Measurements from ENCODE around the gene KIF26B. TPM values are rescaled to one million over a fixed set of nuclear protein-coding genes. Genes with fewer than 3 reads are reported as not detected.

The KIF26B gene
- total RNA-seq, 1 donor from 2014 or later = 0.13 TPM

DNA sequence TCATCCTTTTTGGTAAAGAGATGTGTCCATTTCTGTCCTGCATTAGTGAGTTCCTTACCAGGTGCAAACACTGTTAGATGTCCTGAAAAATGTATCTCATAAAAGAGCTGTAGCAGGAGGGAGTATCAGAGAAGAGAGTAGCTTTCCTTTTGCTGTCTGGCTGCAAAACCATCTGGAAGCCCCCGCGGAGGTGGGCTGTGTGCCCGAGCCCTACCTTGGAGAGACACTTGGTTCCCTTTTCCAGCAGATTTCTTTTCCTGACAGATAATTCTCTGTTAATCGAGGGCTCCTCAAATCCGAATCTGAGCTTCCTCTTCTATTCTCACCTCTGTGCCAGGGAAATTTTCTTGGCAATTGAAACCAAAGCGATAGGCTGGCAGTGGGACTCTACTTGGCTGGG is 53.0 kb downstream of the KIF26B start:
- H3K27ac Mint-ChIP-seq = no peak overlapping the region
- no peak for DNase-seq (ENCODE audit: low spot score)
- intact Hi-C loops (cut with micrococcal nuclease) = no loop called here
- no peaks in the 10 kb centered on the region for H3K27me3 Mint-ChIP-seq (ENCODE audit: insufficient read depth)
- H3K4me3 Mint-ChIP-seq = no peak overlapping the region
- no peaks in the 10 kb centered on the region for H3K36me3 Mint-ChIP-seq (ENCODE audit: low read depth)
- no peaks in the 10 kb centered on the region for H3K4me1 Mint-ChIP-seq (ENCODE audit: low read depth)
- peaks cover 16% of the 10 kb centered on the region for H3K9me3 Mint-ChIP-seq

- Mint-ChIP-seq H3K36me3 (ENCODE audit: low read depth) (no peaks in the 10 kb centered on the region), H3K4me1 (ENCODE audit: low read depth) (no peaks in the 10 kb centered on the region), H3K4me3 (no peak overlapping the region), H3K9me3 (peaks cover 16% of the 10 kb centered on the region), H3K27ac (no peak overlapping the region), H3K27me3 (ENCODE audit: insufficient read depth) (no peaks in the 10 kb centered on the region)
- no peak for DNase-seq (ENCODE audit: low spot score)
- intact Hi-C loops (cut with micrococcal nuclease) = no loop called here
Observed at GRCh38 chr1:245209658-245210435, 55.1 kb downstream of the KIF26B start.

GRCh38 chr1:245211035-245211749 is 56.4 kb downstream of the KIF26B start:
- no peak for DNase-seq (ENCODE audit: low spot score)
- intact Hi-C loops (cut with micrococcal nuclease) = no loop called here
- Mint-ChIP-seq H3K27me3 (ENCODE audit: insufficient read depth) (no peaks in the 10 kb centered on the region), H3K4me1 (ENCODE audit: low read depth) (no peaks in the 10 kb centered on the region), H3K9me3 (peaks cover 15% of the 10 kb centered on the region), H3K36me3 (ENCODE audit: low read depth) (no peaks in the 10 kb centered on the region), H3K4me3 (no peak overlapping the region), H3K27ac (no peak overlapping the region)

DNA sequence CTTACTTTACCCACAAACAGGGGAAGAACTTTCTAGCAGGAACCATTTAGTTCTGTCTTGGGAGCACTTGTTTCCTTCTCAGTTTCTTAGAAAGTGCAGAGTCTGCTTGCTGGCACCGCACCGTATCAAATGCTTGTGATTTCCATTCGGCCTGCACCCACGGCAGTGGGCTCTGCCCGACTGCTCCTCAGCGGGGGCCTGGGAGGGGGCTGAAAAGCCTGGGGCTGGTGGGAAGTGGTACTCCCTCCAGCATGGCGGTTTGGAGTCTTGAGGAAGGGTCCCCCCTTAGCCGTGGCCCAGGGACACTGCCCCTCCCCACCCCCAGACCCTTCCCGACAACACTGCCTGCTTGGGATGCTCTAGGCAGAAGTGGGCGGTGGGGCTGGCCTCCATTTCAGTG is 57.0 kb downstream of the KIF26B start:
- Mint-ChIP-seq H3K4me3 (no peak overlapping the region), H3K27me3 (ENCODE audit: insufficient read depth) (no peaks in the 10 kb centered on the region), H3K9me3 (peaks cover 10% of the 10 kb centered on the region), H3K36me3 (ENCODE audit: low read depth) (no peaks in the 10 kb centered on the region), H3K27ac (no peak overlapping the region), H3K4me1 (ENCODE audit: low read depth) (no peaks in the 10 kb centered on the region)
- DNase-seq (ENCODE audit: low spot score) = no peak
- intact Hi-C loops (cut with micrococcal nuclease) = no loop called here

- Mint-ChIP-seq H3K27ac (no peak overlapping the region), H3K27me3 (ENCODE audit: insufficient read depth) (no peaks in the 10 kb centered on the region), H3K4me3 (no peak overlapping the region), H3K4me1 (ENCODE audit: low read depth) (no peaks in the 10 kb centered on the region), H3K9me3 (peaks cover 5% of the 10 kb centered on the region), H3K36me3 (ENCODE audit: low read depth) (no peaks in the 10 kb centered on the region)
- intact Hi-C loops (cut with micrococcal nuclease) = no loop called here
- no peak for DNase-seq (ENCODE audit: low spot score)
Observed at GRCh38 chr1:245212221-245212710, 57.5 kb downstream of the KIF26B start.

GRCh38 chr1:245213066-245213831 is 58.5 kb downstream of the KIF26B start:
- H3K36me3 Mint-ChIP-seq (ENCODE audit: low read depth) = no peaks in the 10 kb centered on the region
- no peak for DNase-seq (ENCODE audit: low spot score)
- no peaks in the 10 kb centered on the region for H3K27me3 Mint-ChIP-seq (ENCODE audit: insufficient read depth)
- no peak overlapping the region for H3K4me3 Mint-ChIP-seq
- H3K4me1 Mint-ChIP-seq (ENCODE audit: low read depth) = no peaks in the 10 kb centered on the region
- intact Hi-C loops (cut with micrococcal nuclease) = no loop called here
- peaks cover 4% of the 10 kb centered on the region for H3K9me3 Mint-ChIP-seq
- H3K27ac Mint-ChIP-seq = no peak overlapping the region

DNA sequence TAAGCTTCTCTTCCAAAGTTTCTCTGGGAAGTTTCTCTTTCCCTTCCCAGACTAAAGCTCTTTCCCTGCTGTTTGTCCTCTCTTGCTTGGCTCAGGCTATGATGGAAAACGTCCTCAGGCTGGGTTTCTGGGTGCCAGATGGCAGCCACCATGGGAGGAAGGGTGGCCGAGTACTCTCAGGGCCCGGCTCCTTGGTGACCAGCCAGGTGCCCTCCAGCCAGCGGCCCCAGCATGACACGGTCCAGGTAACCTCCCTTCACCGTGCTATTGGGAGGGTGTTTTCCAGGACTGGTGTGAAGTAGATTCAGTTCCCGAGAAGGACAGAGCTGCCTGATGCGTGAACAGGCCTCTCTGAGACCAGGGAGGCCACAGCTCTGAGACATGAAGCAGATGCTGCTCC is 60.3 kb downstream of the KIF26B start:
- no peak for DNase-seq (ENCODE audit: low spot score)
- Mint-ChIP-seq H3K9me3 (no peaks in the 10 kb centered on the region), H3K4me1 (ENCODE audit: low read depth) (no peaks in the 10 kb centered on the region), H3K36me3 (ENCODE audit: low read depth) (no peaks in the 10 kb centered on the region), H3K4me3 (no peak overlapping the region), H3K27ac (no peak overlapping the region), H3K27me3 (ENCODE audit: insufficient read depth) (no peaks in the 10 kb centered on the region)
- intact Hi-C loops (cut with micrococcal nuclease) = no loop called here

DNA sequence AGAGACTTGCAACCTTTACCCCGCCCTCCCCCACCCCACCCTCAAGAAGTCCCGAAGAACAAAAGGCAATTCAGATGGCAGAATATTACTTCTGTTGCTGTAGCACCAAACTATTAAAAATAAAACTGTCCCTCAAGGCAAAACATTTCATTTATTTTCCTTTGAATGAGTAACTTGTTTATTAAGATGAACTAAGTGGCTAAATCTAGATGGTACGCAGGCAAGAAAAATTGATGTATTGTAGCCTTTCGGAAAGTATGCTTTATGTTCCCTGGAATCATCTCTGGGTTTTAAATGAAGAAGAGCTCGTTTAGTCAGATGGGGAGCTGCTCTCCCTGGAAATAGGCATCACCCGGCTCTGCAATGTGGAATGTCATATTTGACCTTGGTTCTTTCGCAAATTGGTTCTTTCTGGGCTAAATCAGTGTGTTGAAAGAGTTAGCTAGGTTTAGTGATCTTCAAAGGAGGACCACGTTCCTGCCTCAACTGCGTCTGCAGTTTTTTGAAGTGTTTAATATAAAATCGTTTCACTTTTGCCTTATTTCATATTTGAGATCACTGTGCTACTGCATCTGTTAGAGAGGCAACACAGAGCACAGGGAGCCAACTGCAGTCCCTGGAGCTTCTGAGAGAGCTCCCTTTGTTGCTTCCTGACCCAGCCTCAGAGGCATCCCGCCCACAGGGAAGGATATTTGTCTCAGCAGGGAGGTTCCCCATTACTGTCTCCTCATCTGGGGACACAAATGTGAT is 61.8 kb downstream of the KIF26B start:
- Mint-ChIP-seq H3K27ac (no peak overlapping the region), H3K36me3 (ENCODE audit: low read depth) (no peaks in the 10 kb centered on the region), H3K4me1 (ENCODE audit: low read depth) (no peaks in the 10 kb centered on the region), H3K27me3 (ENCODE audit: insufficient read depth) (no peaks in the 10 kb centered on the region), H3K9me3 (no peaks in the 10 kb centered on the region), H3K4me3 (no peak overlapping the region)
- intact Hi-C loops (cut with micrococcal nuclease) = no loop called here
- no peak for DNase-seq (ENCODE audit: low spot score)

DNA sequence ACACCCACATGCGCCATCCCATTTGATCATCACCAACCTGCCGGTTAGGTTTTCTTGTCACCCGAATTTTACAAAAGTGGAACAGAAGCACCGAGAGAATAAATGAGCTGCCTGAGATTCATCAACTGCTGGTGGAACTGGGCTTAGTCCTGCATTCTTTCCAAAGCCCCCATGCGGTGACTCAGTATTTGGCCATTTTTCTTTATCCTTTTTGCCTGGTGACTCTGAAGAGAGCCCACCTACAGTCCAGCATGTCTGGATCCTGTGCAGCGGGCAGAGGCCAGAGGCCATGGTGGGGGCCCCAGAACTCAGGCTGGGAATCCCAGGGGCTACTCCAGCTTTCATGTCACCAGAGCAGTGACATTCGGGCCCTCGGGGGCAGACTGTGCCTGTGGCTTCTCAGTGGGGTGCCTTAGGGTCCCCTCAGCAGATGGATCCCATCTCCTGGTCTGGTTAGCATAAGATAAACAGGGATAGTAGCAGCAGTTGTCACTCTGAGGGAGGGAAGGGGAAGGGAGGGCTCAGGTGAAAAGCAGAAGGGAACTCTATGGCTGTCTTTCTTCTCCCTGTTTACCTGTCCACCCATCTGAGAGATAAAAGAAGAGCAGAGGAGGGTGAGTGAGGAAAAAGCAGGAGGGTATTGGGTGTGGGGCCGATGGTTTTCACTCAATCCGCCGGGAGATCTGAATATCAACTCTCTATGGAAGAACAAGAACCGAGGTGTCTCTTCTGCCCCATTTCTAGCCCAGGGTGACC is 63.2 kb downstream of the KIF26B start:
- no peak overlapping the region for H3K4me3 Mint-ChIP-seq
- H3K9me3 Mint-ChIP-seq = no peaks in the 10 kb centered on the region
- no peaks in the 10 kb centered on the region for H3K27me3 Mint-ChIP-seq (ENCODE audit: insufficient read depth)
- H3K36me3 Mint-ChIP-seq (ENCODE audit: low read depth) = no peaks in the 10 kb centered on the region
- no peaks in the 10 kb centered on the region for H3K4me1 Mint-ChIP-seq (ENCODE audit: low read depth)
- H3K27ac Mint-ChIP-seq = no peak overlapping the region
- no peak for DNase-seq (ENCODE audit: low spot score)
- intact Hi-C loops (cut with micrococcal nuclease) = no loop called here

DNA sequence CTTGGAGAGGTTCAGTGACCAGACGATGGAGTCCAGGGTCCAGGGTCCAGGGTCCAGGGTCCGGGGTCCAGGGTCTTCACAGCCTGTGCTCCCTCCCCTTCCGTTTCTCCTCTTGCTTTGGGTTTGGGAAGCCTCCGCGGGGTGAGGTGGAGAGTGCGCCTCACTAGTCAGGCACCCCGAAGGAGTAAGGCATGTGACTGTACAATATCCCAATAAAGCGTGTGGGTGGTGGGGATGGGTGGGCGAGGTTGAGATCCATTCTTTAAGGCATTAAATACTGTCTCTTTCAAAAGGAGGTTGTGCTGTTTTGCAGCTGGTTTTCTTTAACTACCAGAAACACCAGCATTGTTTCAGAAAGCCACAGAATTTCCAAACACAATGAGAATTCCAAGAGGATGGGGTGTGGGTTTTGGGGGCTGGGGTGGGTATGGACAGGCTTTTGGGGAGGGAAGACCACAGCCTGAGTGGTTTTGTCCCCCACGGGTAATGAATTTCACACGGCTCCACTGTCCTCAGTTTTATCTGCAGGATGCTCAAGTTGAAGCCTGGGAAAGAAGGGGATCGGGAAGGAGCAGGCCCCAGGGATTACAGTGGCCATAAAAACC is 65.7 kb downstream of the KIF26B start:
- H3K36me3 Mint-ChIP-seq (ENCODE audit: low read depth) = no peaks in the 10 kb centered on the region

DNA sequence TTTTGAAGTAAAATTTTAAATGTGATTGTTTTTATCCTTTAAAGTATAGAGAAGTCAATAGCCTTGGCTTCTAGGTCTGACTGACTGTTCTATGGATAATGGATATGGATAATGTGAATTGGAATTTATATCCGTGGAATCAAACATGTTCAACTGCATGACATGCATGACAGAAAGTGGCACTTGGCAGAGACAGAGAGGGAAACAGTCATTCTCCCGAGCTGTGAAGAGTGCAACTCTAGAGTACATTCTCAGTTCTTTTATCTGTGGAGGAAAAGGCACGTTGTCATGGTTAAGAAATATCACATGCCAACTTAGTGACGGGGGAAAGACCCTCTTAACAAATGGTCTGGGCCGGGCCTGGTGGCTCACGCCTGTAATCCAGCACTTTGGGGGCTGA is 67.0 kb downstream of the KIF26B start:
- no peaks in the 10 kb centered on the region for H3K27me3 Mint-ChIP-seq (ENCODE audit: insufficient read depth)
- H3K36me3 Mint-ChIP-seq (ENCODE audit: low read depth) = no peaks in the 10 kb centered on the region
- H3K27ac Mint-ChIP-seq = no peak overlapping the region
- intact Hi-C loops (cut with micrococcal nuclease) = no loop called here
- H3K9me3 Mint-ChIP-seq = no peaks in the 10 kb centered on the region
- no peaks in the 10 kb centered on the region for H3K4me1 Mint-ChIP-seq (ENCODE audit: low read depth)
- no peak overlapping the region for H3K4me3 Mint-ChIP-seq
- no peak for DNase-seq (ENCODE audit: low spot score)

More for the DNA sequence above, 65.7 kb downstream of the KIF26B start:
- no peak for DNase-seq (ENCODE audit: low spot score)
- Mint-ChIP-seq H3K27me3 (ENCODE audit: insufficient read depth) (no peaks in the 10 kb centered on the region), H3K9me3 (no peaks in the 10 kb centered on the region), H3K4me3 (no peak overlapping the region), H3K4me1 (ENCODE audit: low read depth) (no peaks in the 10 kb centered on the region), H3K27ac (no peak overlapping the region)
- intact Hi-C loops (cut with micrococcal nuclease) = no loop called here
